HG03135 (cell line): ENCODE data around the gene CFAP70.
"Not testable (repeated sequence)": the region's sequence is repeated elsewhere in the genome, so short reads cannot be mapped to it uniquely, and the experiment has no call there.

Experiments used
- ATAC-seq: cut with Tn5 transposase; IDR thresholded peaks from one replicate; pipeline ENCODE4 v1.9.1; 2021; ENCODE audit warnings: mild to moderate bottlenecking, moderate library complexity; ENCODE audit not compliant: unreplicated experiment

Gene CFAP70

GRCh38 chr10:73340121-73340520 lies 18.5 kb downstream of the CFAP70 start:
- no peak for ATAC-seq

GRCh38 chr10:73339436-73339835 lies 19.2 kb downstream of the CFAP70 start:
- ATAC-seq = no peak

- ATAC-seq = no peak
These were observed 19.8 kb downstream of the CFAP70 start for GRCh38 chr10:73338801-73339368.

GRCh38 chr10:73333202-73333601 lies 25.5 kb downstream of the CFAP70 start:
- no peak for ATAC-seq

GRCh38 chr10:73332379-73332778 lies 26.3 kb downstream of the CFAP70 start:
- ATAC-seq = no peak

GRCh38 chr10:73328523-73328922 lies 30.1 kb downstream of the CFAP70 start:
- not testable (repeated sequence) for ATAC-seq

- ATAC-seq = not testable (repeated sequence)
These were observed 33.4 kb downstream of the CFAP70 start for GRCh38 chr10:73325290-73325689.

- ATAC-seq = not testable (repeated sequence)
These were observed 35.1 kb downstream of the CFAP70 start for GRCh38 chr10:73323582-73323981.

GRCh38 chr10:73310475-73310874 lies 48.2 kb downstream of the CFAP70 start:
- ATAC-seq = no peak

- no peak for ATAC-seq
These were observed 51.4 kb downstream of the CFAP70 start for GRCh38 chr10:73307203-73307800.

GRCh38 chr10:73306171-73306708 lies 52.4 kb downstream of the CFAP70 start:
- ATAC-seq = no peak

- ATAC-seq = no peak
These were observed 61.7 kb downstream of the CFAP70 start for GRCh38 chr10:73296946-73297345.

GRCh38 chr10:73293461-73293860 lies 65.2 kb downstream of the CFAP70 start:
- ATAC-seq = no peak

- ATAC-seq = no peak
These were observed 68.7 kb downstream of the CFAP70 start for GRCh38 chr10:73289958-73290357.

- no peak for ATAC-seq
These were observed 71.2 kb downstream of the CFAP70 start for GRCh38 chr10:73287441-73287840.

- no peak for ATAC-seq
These were observed 77.6 kb downstream of the CFAP70 start for GRCh38 chr10:73281097-73281496.

GRCh38 chr10:73264423-73264822 lies 94.2 kb downstream of the CFAP70 start:
- no peak for ATAC-seq

- ATAC-seq = no peak
These were observed 94.8 kb downstream of the CFAP70 start for GRCh38 chr10:73263693-73264347.

- ATAC-seq = no peak
These were observed 95.6 kb downstream of the CFAP70 start for GRCh38 chr10:73262880-73263555.

GRCh38 chr10:73262105-73262730 lies 96.4 kb downstream of the CFAP70 start:
- ATAC-seq = no peak

GRCh38 chr10:73261362-73261995 lies 97.2 kb downstream of the CFAP70 start:
- ATAC-seq = no peak
